Keratinocyte (primary cell): ENCODE measurements around the gene USP28.

Experiments used
- EZH2 ChIP-seq: IDR thresholded peaks from one replicate; pipeline ENCODE4 v1.6.1; 2012; ENCODE audit warnings: inconsistent platforms, mild to moderate bottlenecking, low read length, moderate library complexity
- TF ChIP-seq, protein P1 (sequence below), 3 experiments: IDR thresholded peaks in 1 of 3; conservative IDR thresholded peaks in 1 of 3; optimal IDR thresholded peaks in 1 of 3; 2 replicates in 2 of 3; 3 replicates in 1 of 3; pipeline versions ENCODE3 to v1.5.1; 2011; ENCODE audit warnings: low read length in 3 of 3, mild to moderate bottlenecking in 3 of 3, moderate library complexity in 2 of 3, control low read depth in 1 of 3, inconsistent platforms in 1 of 3; ENCODE audit not compliant: insufficient read depth in 2 of 3; ENCODE audit errors: extremely low read depth in 1 of 3

DNA sequence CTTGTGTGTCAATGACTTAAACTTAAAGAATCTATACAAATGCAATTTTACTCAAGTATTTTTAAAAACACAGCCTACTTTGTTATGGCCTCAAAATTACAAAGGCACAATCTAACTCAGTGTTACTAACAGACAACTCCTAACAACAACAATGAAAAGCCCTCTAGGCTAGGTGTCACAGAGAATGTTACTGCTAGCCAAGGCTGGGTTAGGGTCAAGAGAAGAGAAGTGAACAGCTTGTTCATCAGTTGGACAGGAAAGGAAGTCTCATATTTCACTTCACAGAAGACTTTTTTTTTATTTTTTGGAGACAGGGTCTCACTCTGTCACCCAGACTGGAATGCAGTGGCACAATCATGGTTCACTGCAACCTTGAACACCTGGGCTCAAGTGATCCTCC is 69.7 kb downstream of the USP28 start:
- no peak for TF ChIP-seq EZH2
- TF ChIP-seq, protein P1, sequence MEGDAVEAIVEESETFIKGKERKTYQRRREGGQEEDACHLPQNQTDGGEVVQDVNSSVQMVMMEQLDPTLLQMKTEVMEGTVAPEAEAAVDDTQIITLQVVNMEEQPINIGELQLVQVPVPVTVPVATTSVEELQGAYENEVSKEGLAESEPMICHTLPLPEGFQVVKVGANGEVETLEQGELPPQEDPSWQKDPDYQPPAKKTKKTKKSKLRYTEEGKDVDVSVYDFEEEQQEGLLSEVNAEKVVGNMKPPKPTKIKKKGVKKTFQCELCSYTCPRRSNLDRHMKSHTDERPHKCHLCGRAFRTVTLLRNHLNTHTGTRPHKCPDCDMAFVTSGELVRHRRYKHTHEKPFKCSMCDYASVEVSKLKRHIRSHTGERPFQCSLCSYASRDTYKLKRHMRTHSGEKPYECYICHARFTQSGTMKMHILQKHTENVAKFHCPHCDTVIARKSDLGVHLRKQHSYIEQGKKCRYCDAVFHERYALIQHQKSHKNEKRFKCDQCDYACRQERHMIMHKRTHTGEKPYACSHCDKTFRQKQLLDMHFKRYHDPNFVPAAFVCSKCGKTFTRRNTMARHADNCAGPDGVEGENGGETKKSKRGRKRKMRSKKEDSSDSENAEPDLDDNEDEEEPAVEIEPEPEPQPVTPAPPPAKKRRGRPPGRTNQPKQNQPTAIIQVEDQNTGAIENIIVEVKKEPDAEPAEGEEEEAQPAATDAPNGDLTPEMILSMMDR (optimal IDR thresholded peaks at IDR 0.05 in 1 of 3, IDR thresholded peaks at IDR 0.05 in 1 of 3, conservative IDR thresholded peaks at IDR 0.05 in 1 of 3; ENCODE audit: extremely low read depth in 1 of 3, insufficient read depth in 2 of 3, low read length in 3 of 3) = no peak
